GM18861 (cell line): ENCODE results near the gene NDUFA12.
"Not testable (repeated sequence)": the region's sequence is repeated elsewhere in the genome, so short reads cannot be mapped to it uniquely, and the experiment has no call there.

Experiments
- ATAC-seq: cut with Tn5 transposase; IDR thresholded peaks from one replicate; pipeline ENCODE4 v1.9.1; 2021; ENCODE audit not compliant: unreplicated experiment

Gene NDUFA12

GRCh38 chr12:95003213-95003920, at the start of gene NDUFA12:
NDUFA12 (minus strand) TSS chr12:95003697; CDS start chr12:95003680, 17 bp downstream.
- ATAC-seq = peak; percentile 92

DNA sequence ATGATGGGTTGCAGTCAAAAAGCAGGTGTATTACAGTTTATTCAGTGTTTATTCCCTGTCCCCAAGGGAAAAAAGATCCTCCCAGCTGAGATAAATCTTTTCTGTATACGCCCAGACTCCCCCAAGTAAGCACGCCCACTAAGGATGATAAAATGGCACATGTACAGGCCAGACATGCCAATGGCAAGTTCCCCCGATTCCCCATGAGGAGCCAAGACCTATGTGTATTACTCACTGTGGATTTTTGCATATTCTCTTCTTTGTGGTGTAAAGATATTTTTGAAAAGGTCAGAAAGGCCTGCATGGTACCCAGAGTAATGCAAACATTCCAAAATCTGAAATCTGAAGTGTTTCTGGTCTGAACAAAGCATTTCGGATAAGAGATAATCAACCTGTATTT, 47.7 kb upstream of the NDUFA12 start:
- ATAC-seq = no peak

DNA sequence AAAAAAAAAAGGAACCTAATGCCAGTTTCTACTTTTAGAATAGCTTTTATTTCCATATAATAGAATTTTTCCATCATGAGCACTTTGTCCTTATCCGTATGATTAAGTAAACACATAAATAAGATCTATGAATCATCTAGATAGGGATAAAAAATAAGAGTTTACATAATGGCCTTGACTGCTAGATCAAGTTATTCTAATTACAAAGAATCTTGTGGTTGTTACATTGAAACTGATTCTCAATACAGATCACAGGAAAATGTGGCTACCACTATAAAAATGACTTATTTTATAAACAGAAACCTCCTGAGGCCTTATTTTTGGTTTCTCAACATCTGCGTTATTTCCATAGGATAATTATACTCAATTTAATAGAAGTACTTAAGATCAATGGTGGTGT, 34.4 kb upstream of the NDUFA12 start:
- no peak for ATAC-seq

- ATAC-seq = no peak
Observed at GRCh38 chr12:95034750-95035149, 31.3 kb upstream of the NDUFA12 start.

- no peak for ATAC-seq
Observed at GRCh38 chr12:95022477-95022876, 19.0 kb upstream of the NDUFA12 start.

DNA sequence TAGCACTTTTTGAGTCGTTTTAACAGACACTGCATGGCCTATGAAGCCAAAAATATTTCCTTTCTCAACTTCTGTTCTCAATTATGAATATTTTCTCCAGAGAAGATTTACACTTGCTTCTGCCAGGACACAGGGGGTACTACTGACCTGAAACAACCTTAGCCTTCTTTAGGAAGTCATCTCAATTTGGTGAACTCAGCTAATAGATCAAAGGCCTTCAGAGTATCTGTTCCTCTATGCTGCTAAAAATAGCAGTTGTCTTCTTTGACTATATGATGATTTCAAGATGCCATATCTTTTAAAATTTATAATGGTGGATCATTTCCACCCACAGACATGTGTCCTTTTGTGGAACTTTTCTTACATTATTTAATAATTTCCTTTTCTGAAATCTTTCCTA, 14.0 kb upstream of the NDUFA12 start:
- ATAC-seq = no peak

- ATAC-seq = no peak
Observed at GRCh38 chr12:95016120-95016519, 12.6 kb upstream of the NDUFA12 start.

DNA sequence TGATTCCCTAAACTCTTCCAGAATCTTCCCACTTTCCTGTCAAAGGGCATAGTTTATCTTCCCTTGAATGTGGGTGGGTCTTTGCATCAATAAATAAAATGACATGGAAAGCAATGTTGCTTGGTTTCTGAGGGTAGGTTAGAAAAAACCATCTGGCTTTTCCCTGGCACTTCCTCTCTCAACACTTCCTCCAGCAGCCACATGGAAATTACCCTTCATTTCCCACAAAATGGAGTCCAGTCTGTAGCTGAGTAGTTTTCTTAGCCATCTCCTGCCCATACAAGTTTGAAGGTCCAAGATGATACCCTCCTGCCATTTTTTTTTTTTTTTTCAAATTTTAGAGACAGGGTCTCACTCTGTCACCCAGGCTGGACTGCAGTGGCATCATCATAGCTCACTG, 11.1 kb upstream of the NDUFA12 start:
- ATAC-seq = no peak

DNA sequence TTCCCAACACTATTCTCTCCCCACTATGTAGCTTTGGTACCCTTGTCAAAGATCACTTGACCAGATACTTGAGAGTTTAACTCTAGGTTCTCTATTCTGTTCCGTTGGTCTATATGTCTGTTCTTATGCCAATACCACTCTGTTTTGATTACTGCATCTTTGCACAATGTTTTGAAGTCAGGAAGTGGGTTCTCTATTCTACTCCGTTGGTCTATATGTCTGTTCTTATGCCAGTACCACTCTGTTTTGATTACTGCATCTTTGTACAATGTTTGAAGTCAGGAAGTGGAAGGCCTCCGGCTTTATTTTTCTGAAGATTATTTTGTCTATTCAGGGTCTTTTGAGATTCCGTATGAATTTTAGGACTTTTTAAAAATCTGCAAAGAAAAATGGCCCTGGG, 2.7 kb upstream of the NDUFA12 start:
- ATAC-seq = no peak

GRCh38 chr12:95004610-95005009, 1.1 kb upstream of the NDUFA12 start:
- ATAC-seq = no peak

DNA sequence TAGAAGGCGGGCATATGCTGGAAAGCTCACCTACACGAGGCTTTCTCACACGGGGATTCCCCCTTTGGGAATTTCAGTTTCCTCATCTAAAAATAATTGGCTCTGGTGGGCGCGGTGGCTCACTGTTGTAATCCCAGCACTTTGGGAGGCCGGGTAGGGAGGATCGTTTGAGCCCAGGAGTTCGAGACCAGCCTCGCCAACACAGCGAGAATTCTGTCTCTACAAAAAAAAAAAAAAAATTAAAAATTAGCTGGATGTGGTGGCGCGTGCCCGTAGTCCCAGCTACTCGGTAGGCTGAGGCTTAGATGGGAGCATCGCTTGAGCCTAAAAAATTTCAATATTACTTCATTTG, 400 bp upstream of the NDUFA12 start:
- no peak for ATAC-seq

- ATAC-seq = no peak
Observed at GRCh38 chr12:95002754-95003153, 743 bp downstream of the NDUFA12 start.

DNA sequence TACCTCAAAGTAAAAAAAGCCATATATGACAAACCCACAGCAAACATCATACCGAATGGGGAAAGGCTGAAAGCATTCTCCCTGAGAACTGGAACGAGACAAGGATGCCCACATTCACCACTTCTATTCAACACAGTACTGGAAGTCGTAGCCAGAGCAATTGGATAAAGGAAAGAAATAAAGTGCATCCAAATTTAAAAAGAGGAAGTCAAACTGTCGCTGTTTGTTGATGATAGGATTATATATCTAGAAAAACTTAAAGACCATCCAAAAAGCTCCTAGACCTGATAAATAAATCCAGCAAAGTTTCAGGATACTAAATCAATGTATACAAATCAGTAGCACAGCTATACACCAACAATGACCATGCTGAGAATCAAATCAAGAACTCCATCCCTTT, 5.2 kb downstream of the NDUFA12 start:
- no peak for ATAC-seq

- ATAC-seq = no peak
Observed at GRCh38 chr12:94997726-94998125, 5.8 kb downstream of the NDUFA12 start.

DNA sequence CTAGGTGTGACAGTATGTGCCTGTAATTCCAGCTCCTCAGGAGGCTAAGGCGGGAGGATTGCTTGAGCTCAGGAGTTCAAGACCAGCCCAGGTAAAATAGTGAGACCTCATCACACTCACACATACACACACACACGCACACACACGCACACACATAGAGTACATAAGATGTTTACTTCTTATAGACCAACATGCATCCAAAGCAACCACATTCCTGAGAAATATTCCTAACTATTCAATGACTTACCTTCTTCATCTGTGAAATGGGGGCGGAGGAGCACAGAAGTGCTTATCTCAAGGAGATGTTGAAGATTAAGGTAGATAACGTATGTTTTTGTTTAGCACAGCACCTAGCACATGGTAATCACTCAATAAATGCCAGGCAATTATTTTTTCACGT, 6.4 kb downstream of the NDUFA12 start:
- no peak for ATAC-seq

DNA sequence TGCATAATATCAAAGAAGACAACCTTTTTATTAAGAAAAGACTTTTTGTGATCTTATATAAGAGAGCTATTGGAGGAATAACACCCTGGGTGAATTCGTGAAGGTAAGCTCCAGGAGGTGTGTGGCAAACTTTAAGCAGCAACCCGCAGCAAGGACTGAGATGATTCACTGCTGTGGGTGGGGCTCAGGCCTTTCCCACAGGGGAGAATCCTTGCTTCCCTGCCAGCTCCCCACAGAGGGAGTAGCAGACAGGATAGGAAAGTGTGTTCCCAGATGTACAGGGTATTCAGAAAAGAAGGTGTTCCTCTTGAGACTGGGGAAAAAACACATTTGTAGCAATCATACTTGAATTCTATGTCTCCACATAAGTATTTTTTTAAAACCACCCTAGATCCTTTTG, 9.2 kb downstream of the NDUFA12 start:
- no peak for ATAC-seq

GRCh38 chr12:94993855-94994254, 9.6 kb downstream of the NDUFA12 start:
- ATAC-seq = not testable (repeated sequence)

DNA sequence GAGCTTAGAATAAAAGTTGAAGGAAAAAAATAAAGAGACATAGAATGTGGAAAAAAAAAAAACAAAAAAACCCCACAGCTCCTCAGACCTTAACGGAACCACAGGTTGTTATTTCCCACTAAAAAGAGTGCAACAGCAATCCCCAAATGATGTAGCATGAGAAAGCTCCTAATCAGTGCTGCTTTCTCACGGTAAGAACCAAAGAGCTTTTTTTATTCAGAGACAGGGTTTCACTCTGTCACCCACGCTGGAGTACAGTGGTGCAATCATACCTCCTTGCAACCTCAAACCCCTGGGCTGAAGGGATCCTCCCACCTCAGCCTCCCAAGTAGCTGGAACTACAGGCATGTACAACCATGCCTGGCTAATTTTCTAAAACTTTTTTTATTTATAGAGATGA, 13.3 kb downstream of the NDUFA12 start:
- ATAC-seq = no peak

DNA sequence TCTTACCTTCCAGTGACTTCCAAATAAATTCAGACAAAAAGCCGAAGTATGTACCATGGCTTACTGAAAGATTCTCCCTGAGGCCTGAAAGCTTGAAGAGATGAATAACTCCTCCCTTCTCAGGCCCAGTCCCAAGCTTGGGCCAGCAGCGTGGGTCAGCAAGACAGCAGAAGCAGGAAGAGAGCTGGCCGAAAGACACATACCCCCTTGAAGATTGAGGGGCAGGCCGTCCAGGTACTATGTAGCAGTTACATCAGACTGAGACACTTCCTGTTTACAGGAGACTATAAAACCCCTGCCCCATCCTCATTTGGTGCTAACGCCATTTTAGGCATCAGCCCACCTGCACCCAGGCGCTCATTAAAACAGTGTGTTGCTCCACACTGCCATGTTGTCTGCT, 15.0 kb downstream of the NDUFA12 start:
- no peak for ATAC-seq

DNA sequence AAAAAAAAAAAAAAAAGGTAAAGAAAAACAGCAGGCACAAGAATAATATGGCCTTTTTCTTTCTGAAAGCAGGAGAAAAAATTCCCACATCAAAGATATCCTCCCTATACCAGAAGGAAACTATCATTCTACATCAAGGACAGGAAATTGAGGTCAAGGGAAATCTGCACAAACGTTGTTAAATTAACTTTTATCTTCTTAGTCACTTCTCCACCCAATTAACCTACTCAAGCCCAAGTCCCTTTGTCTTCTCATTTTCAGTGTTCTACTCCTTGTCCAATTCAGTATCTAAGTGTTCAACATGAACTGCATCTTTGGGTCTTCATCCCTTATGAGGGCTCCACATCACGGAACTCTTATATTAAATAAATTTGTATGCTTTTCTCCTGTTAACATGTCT, 15.7 kb downstream of the NDUFA12 start:
- ATAC-seq = no peak

DNA sequence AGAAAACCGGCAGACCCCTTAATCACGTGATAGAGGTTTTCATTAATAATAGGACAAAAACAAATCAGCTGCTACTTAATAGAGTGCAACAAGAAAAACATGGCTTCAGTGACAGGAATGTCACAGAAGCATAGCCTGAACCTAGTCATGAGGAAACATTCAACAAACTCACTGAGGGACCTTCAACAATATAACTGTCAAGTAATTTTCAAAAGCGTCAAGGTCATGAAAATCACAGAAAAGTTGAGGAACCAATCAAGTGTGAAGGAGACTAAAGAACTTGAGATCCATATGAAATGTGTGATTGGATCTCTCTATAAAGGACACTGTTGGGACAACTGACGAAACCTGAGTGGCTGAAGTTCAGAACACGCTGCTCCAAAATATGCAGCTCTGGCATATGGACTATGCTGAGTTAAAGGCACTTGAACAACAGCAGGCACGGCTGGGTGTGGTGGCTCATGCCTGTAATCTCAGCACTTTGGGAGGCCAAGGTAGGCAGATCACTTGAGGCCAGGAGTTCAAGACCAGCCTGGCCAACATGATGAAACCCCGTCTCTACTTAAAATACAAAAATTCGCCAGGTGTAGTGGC, 16.3 kb downstream of the NDUFA12 start:
- no peak for ATAC-seq

DNA sequence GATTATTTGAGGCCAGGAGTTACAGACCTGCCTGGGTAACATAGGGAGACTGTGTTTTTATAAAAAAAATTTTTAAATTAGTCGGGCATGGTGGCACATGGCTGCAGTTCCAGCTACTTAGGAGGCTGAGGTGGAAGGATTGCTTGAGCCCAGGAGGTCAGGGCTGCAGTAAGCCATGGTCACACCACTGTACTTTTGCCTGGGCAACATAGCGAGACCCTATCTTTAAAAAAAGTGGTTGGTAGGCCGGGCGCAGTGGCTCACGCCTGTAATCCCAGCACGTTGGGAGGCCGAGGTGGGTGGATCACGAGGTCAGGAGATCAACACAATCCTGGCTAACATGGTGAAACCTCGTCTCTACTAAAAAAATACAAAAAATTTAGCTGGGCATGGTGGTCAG, 18.4 kb downstream of the NDUFA12 start:
- ATAC-seq = not testable (repeated sequence)

DNA sequence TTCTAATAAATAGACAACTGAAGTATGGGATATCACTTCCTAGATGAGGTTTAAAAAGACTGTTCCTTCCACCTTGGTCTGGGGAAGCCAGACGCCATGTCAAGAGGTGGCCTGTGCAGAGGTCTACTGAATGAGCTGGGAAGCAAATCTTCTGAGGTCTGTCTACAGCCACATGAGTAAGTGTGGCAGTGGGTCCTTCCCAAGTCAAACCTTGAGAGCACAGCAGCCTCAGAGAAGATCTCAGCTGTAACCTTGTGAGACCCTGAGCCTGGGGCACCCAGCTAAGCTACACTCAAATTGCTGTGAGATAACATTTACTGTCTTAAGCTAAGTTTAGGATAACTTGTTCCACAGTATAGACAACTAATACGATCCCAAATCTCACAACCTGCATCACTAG, 20.2 kb downstream of the NDUFA12 start:
- ATAC-seq = no peak
